ENCODE measurements around the gene ARHGAP36.

Gene ARHGAP36

GRCh38 chrX:131060147-131060546 is 2.0 kb downstream of the ARHGAP36 start:
- Histone ChIP-seq H3K36me3 (ENCODE audit: insufficient read depth, low read length) (no peaks in the 10 kb centered on the region), H3K4me1 (ENCODE audit: insufficient read depth, low read length) (peaks cover 13% of the 10 kb centered on the region), H3K9me3 (ENCODE audit: control insufficient read depth, insufficient read depth, low read length) (no peaks in the 10 kb centered on the region), H3K9ac (ENCODE audit: low read depth, low read length) (no peak overlapping the region)

- Histone ChIP-seq H3K9me3 (ENCODE audit: control insufficient read depth, insufficient read depth, low read length) (no peaks in the 10 kb centered on the region), H3K9ac (ENCODE audit: low read depth, low read length) (no peak overlapping the region), H3K4me1 (ENCODE audit: insufficient read depth, low read length) (peaks cover 12% of the 10 kb centered on the region), H3K36me3 (ENCODE audit: insufficient read depth, low read length) (no peaks in the 10 kb centered on the region)
These were observed 3.2 kb downstream of the ARHGAP36 start for GRCh38 chrX:131061306-131061705.

GRCh38 chrX:131063613-131064012 is 5.5 kb downstream of the ARHGAP36 start:
- H3K4me1 ChIP-seq (ENCODE audit: insufficient read depth, low read length), result peaks cover 15% of the 10 kb centered on the region
- H3K9me3 ChIP-seq (ENCODE audit: control insufficient read depth, insufficient read depth, low read length), result no peaks in the 10 kb centered on the region
- H3K36me3 ChIP-seq (ENCODE audit: insufficient read depth, low read length), result no peaks in the 10 kb centered on the region
- no peak overlapping the region for H3K9ac ChIP-seq (ENCODE audit: low read depth, low read length)

- no peaks in the 10 kb centered on the region for H3K9me3 ChIP-seq (ENCODE audit: control insufficient read depth, insufficient read depth, low read length)
- no peak overlapping the region for H3K9ac ChIP-seq (ENCODE audit: low read depth, low read length)
- peaks cover 8% of the 10 kb centered on the region; the same call in 1 of the 2 replicates for H3K4me1 ChIP-seq (ENCODE audit: insufficient read depth, low read length)
- no peaks in the 10 kb centered on the region for H3K36me3 ChIP-seq (ENCODE audit: insufficient read depth, low read length)
These were observed 8.1 kb downstream of the ARHGAP36 start for GRCh38 chrX:131066237-131066636.

GRCh38 chrX:131067216-131067615 is 9.1 kb downstream of the ARHGAP36 start:
- Histone ChIP-seq H3K4me1 (ENCODE audit: insufficient read depth, low read length) (peaks cover 8% of the 10 kb centered on the region; the same call in 1 of the 2 replicates), H3K9me3 (ENCODE audit: control insufficient read depth, insufficient read depth, low read length) (no peaks in the 10 kb centered on the region), H3K9ac (ENCODE audit: low read depth, low read length) (peak overlapping the region; percentile 56; the same call in 1 of the 2 replicates), H3K36me3 (ENCODE audit: insufficient read depth, low read length) (no peaks in the 10 kb centered on the region)

- no peaks in the 10 kb centered on the region for H3K36me3 ChIP-seq (ENCODE audit: insufficient read depth, low read length)
- no peaks in the 10 kb centered on the region for H3K9me3 ChIP-seq (ENCODE audit: control insufficient read depth, insufficient read depth, low read length)
- H3K4me1 ChIP-seq (ENCODE audit: insufficient read depth, low read length), result peaks cover 6% of the 10 kb centered on the region; the same call in 1 of the 2 replicates
- peak overlapping the region; percentile 56; the same call in 1 of the 2 replicates for H3K9ac ChIP-seq (ENCODE audit: low read depth, low read length)
These were observed 9.9 kb downstream of the ARHGAP36 start for GRCh38 chrX:131067846-131068745.

- Histone ChIP-seq H3K9ac (ENCODE audit: low read depth, low read length) (peak overlapping the region; percentile 46; the same call in 1 of the 2 replicates), H3K9me3 (ENCODE audit: control insufficient read depth, insufficient read depth, low read length) (no peaks in the 10 kb centered on the region), H3K36me3 (ENCODE audit: insufficient read depth, low read length) (no peaks in the 10 kb centered on the region), H3K4me1 (ENCODE audit: insufficient read depth, low read length) (peaks cover 3% of the 10 kb centered on the region; the same call in 1 of the 2 replicates)
These were observed 11.0 kb downstream of the ARHGAP36 start for GRCh38 chrX:131068945-131069719.

GRCh38 chrX:131072871-131073571 is 14.9 kb downstream of the ARHGAP36 start:
- Histone ChIP-seq H3K9ac (ENCODE audit: low read depth, low read length) (peak overlapping the region; percentile 59; the same call in 1 of the 2 replicates), H3K36me3 (ENCODE audit: insufficient read depth, low read length) (no peaks in the 10 kb centered on the region), H3K4me1 (ENCODE audit: insufficient read depth, low read length) (no peaks in the 10 kb centered on the region), H3K9me3 (ENCODE audit: control insufficient read depth, insufficient read depth, low read length) (no peaks in the 10 kb centered on the region)

- Histone ChIP-seq H3K9ac (ENCODE audit: low read depth, low read length) (peak overlapping the region; percentile 59; the same call in 1 of the 2 replicates), H3K36me3 (ENCODE audit: insufficient read depth, low read length) (no peaks in the 10 kb centered on the region), H3K4me1 (ENCODE audit: insufficient read depth, low read length) (peaks cover 5% of the 10 kb centered on the region; the same call in 1 of the 2 replicates), H3K9me3 (ENCODE audit: control insufficient read depth, insufficient read depth, low read length) (no peaks in the 10 kb centered on the region)
These were observed 15.5 kb downstream of the ARHGAP36 start for GRCh38 chrX:131073607-131074006.

- Histone ChIP-seq H3K9me3 (ENCODE audit: control insufficient read depth, insufficient read depth, low read length) (no peaks in the 10 kb centered on the region; the same call in 1 of the 2 replicates), H3K9ac (ENCODE audit: low read depth, low read length) (peak overlapping the region; percentile 47; the same call in 1 of the 2 replicates), H3K4me1 (ENCODE audit: insufficient read depth, low read length) (peaks cover 24% of the 10 kb centered on the region), H3K36me3 (ENCODE audit: insufficient read depth, low read length) (no peaks in the 10 kb centered on the region)
These were observed 23.9 kb downstream of the ARHGAP36 start for GRCh38 chrX:131081772-131082740.

- no peaks in the 10 kb centered on the region; the same call in 1 of the 2 replicates for H3K9me3 ChIP-seq (ENCODE audit: control insufficient read depth, insufficient read depth, low read length)
- H3K4me1 ChIP-seq (ENCODE audit: insufficient read depth, low read length), result peaks cover 19% of the 10 kb centered on the region
- H3K36me3 ChIP-seq (ENCODE audit: insufficient read depth, low read length), result no peaks in the 10 kb centered on the region
- peak overlapping the region; percentile 47; the same call in 1 of the 2 replicates for H3K9ac ChIP-seq (ENCODE audit: low read depth, low read length)
These were observed 25.5 kb downstream of the ARHGAP36 start for GRCh38 chrX:131083510-131084142.

- Histone ChIP-seq H3K4me1 (ENCODE audit: insufficient read depth, low read length) (peaks cover 14% of the 10 kb centered on the region), H3K9ac (ENCODE audit: low read depth, low read length) (peak overlapping the region; percentile 47; the same call in 1 of the 2 replicates), H3K9me3 (ENCODE audit: control insufficient read depth, insufficient read depth, low read length) (no peaks in the 10 kb centered on the region; the same call in 1 of the 2 replicates), H3K36me3 (ENCODE audit: insufficient read depth, low read length) (no peaks in the 10 kb centered on the region)
These were observed 26.0 kb downstream of the ARHGAP36 start for GRCh38 chrX:131084145-131084544.

GRCh38 chrX:131136776-131137175 is 78.6 kb downstream of the ARHGAP36 start:
- Histone ChIP-seq H3K4me1 (ENCODE audit: insufficient read depth, low read length) (no peaks in the 10 kb centered on the region), H3K9ac (ENCODE audit: low read depth, low read length) (no peak overlapping the region), H3K36me3 (ENCODE audit: insufficient read depth, low read length) (no peaks in the 10 kb centered on the region)

More at GRCh38 chrX:131136776-131137175, 78.6 kb downstream of the ARHGAP36 start:
- no peaks in the 10 kb centered on the region for H3K9me3 ChIP-seq (ENCODE audit: control insufficient read depth, insufficient read depth, low read length)
